GM19463 (cell line): ENCODE results near the gene TSPAN32.

Experiments
- ATAC-seq: cut with Tn5 transposase; IDR thresholded peaks from one replicate; pipeline ENCODE4 v1.9.1; 2021; ENCODE audit warnings: mild to moderate bottlenecking, moderate library complexity; ENCODE audit not compliant: unreplicated experiment

TSPAN32 gene, protein sequence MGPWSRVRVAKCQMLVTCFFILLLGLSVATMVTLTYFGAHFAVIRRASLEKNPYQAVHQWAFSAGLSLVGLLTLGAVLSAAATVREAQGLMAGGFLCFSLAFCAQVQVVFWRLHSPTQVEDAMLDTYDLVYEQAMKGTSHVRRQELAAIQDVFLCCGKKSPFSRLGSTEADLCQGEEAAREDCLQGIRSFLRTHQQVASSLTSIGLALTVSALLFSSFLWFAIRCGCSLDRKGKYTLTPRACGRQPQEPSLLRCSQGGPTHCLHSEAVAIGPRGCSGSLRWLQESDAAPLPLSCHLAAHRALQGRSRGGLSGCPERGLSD

DNA sequence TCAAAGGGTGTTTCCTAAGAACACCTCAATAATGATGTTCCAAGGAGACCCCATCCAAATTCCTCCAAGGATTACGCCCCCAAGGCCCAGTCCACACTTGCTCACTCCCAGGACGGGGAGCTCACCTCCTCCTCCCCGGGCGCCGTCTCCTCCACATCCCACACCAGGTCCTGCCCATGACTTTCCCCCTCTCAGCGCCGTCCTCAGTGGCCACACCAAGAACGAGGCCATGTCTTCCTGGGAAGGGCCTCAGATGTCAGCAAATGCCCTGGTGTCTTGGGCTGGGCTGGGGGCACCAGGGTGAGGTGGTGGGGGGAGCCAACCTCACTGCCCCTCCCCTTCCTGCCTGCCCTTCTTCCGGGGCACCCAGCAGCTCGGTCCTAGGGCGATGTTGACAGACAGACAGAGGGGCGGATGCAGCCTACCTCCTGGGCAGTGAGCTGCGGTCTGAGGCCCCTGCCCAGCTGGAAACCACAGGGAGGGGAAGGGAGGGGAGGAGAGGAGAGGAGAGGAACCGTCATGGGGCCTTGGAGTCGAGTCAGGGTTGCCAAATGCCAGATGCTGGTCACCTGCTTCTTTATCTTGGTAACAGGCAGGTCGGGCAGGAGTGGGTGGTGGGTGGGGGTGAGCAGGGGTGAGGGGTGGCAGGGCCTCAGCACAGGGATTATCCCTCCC, at the start of gene TSPAN32, which contains the start of gene C11orf21:
TSPAN32 (plus strand) TSS at position 383 of the 675 bp plus-strand sequence; CDS start at position 520, 137 bp downstream.
C11orf21 (minus strand) TSS at position 288 of the 675 bp plus-strand sequence; CDS start at position 178, 110 bp downstream.
- peak; percentile 79 for ATAC-seq

DNA sequence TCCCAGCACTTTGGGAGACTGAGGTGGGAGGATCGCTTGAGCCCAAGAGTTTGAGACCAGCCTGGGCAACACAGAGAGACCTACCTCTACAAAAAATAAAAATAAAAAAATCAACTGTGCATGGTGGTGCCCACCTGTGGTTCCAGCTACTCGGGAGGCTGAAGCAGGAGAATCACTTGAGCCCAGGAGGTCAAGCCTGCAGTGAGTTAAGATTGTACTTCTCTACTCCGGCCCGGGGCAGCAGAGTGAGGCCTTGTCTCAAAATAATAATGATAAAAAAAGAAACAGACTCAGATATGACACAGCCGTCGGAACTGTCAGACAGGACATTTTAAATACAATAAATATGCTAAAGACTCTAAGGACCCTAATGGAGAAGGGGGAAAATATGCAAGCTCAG, 49.8 kb upstream of the TSPAN32 start:
- no peak for ATAC-seq

DNA sequence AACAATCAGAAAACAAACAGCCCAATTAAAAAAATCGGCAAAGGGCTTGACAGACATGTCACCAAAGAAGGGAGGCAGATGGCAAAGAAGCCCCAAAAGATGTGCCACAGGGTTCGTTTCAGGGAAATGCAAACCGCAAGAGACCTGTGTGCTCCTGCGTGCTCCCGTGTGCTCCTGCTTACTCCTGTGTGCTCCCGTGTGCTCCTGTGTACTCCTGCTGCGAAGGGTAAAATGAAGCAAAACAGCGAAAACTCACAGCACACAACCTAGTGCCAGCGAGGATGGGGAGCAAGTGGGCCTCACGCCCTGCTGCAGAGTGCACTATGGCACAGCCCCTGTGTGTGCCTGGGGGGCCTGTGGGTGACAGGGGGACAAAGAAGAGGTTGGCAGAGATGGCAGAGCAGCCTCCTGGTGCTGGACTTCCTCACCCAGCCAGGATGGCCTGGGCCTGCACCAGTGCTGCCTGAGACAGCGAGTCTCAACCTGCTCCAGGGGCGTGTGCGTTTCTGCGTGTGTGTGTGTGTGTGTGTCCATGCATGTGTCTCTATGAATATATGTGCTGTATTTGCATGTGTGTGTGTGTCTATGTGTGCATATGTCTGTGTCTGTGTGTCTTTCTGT, 45.4 kb upstream of the TSPAN32 start:
- ATAC-seq, result no peak

DNA sequence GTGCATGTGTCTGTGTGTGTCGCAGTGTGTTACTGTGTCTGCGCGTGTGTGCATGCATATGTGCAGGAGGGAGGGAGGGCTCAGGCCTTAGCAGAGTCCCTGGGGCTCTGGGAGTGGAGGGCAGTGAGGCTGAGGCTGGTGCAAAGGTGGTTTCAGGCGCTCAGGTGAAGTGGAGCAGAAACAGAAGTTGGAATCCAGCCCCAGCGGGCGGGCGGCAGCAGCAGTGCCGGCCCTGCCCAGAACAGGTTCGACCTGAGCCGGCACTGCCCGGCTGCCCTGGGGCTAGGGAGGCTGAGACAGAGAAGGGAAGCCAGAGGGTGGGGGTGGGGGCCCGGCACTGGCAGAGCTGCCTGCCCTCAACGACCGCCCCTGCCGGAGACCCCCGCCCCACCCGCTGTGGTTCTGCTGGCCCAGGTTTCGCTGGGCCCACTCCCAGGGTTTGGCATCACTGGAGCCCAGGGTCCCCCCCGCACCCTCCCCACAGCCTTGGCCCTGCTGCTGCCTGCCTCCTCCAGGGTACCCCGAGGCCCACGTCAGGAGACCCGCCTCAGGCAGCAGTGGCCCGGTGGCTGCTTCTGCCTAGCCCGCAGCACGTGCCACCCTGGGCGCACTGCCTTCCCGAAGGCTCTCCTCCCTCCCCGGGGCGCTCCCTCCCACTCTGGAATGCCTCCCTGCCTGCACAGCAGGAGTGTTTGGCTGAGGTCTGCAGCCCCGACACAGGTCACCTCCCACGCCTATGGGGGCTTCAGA, 44.7 kb upstream of the TSPAN32 start:
- ATAC-seq, result no peak

DNA sequence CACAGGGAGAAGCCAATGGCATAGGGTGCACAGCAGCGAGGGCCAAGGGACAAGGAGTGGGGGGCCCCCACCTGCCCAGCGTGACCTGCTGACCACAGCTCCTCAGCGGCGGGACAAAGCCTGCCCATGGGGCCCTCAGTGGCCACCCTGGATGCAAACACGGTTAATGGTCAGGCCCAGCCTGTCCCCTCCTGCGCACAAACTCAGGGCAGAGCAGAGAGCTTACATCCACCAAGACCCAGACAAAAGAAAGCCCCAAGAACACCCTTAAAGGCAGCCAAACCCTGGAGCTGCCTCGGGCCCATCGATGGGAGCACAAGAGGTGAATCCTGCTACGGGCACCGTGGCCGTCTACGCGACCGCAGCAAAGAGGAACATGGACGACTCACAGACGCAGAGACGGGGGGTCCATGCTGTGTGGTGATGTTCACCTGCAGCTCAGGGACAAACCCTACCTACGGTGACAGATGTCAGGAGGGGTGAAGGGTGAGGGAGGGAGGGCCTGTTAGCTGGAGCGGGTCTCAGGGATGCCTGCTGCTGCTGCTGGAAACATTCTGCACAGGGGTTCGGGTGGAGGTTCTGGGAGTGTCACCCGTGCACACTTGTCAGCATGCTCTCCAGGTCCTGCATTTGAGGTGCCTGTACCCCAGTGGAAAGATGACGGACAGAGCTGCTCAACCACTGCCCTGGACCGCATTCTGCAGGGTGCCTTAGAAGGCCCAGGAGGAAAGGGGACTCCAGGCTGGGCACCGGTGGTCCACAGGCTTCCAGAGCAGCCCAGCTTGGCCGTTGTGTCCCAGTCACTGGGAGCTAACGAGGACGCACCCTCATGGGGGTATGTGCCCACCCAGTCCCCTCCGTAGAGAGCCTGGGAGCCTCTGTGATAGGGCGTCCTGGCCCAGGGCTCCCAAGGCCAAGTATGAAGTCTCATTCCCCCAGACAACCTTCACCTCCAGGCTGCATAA, 43.0 kb upstream of the TSPAN32 start:
- ATAC-seq, result no peak

DNA sequence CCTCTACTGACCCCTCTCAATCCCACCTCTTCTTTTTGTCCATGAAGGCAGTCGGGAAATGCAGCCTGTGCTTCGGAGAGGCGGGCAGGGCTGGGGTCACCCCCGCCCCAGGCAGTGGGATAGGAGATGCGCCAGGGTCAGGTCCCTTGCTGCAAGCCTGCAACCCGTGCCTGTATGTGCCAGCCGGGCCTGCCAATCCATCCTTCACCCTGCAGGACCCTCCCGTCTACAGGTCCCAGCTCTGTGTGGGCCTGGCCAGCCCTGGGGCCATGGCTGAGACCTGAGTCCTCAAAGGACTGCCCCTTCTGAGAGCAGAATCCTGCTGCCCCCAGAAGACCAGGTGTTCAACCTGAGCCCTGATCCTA, 42.4 kb upstream of the TSPAN32 start:
- no peak for ATAC-seq

DNA sequence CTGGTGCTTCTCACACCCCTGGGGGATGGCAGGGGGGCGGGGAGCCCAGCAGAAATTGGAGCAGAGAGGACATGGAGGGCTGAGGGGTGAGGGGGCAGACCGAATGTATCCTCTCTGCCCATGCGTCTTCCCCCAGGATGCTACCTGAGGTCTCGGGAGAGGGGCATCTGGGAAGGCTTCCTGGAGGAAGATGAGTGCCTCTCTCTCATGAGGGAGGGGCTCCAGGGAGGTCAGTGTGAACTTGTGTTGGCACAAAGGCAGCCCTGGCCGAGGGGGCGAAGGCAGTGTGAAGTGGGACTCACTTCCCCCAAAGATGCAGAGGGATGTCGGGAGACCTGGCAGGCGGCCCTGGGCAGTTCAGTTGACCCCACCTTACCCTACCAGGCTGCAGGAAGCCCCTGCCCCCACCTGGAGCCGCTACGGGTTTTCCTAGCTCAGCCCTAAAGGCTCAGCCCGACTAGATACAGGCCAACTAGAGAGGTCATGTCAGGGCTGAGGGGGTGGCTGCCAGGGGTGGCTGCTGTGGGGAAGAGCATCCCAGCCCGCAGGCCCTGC, 41.8 kb upstream of the TSPAN32 start:
- ATAC-seq, result no peak

DNA sequence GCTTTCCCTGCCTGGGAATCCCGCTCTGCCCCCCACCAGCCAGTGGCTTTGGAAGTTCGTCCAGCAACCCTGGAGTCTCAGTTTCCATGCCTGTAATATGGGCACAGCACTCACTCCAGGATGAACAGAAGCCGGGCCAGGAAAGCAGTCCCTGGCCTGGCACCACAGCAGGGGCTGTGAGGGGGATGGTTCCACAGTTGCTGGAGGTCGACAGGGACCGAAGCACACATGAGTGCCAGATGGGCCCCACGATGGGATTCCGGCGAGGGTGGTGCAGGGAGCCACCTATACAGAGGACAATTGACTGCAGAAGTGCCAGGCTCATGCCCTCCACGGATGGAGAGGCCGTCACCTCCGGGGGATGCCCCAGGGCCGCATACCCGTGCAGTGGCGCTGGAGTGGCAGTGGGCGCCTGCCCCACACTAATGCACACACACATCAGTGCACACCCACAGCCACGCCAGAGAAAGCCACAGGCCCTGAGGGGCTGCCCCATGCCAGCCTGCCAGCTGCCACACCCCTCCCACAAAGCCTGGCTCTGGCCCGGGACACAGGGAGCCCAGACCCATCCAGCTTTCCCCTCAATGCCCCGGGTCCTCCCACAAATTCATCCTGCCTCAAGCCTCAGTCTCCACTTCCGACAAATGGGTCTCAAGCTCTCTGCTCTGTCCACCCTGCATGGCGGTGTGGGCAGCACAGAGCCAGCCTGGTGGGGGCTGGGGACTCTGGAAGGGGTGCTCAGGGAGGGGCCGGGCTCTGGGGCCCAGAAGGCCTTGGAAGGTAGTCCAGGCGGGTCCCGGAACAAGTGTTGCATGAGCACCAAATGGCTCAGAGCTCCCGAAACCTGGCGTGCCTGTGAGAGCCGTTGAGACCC, 41.1 kb upstream of the TSPAN32 start:
- ATAC-seq, result no peak

DNA sequence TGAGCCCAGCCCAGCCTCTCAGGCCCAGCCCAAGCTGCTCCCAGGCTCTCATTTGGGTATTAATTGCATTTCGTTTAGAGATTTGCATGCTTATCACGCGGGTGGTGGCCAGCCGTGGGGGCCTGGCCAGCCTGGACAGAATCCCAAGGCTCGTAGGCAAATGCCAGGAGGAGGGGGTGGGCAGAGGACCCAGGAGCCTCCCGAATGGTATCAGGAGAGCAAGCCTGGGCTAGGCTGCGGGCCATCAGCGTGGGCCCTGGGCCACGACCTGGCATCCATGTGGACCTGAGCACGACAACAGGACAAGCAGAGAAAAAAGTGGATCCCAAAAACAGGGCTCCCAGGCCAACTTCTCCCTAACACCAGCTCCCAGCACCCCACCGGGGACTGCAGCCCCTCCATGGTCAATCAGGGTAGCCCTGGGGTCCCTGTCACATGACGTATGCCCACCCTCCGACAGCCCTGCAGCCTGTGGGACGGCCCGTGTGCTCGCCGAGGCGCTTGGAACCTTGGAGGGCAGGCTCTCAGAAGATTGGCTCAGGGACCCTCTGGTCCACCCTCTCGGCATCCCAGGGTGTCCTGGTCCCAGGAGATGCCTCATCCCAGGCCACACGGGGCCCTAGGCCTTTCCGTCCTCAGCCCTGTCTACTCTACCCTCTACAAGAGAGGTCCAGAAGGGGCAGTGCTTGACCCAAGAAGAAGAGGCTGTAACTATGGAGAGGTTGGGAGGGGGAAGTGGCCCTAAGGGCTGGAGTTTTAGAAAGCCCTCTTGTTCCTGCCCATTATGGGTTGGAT, 40.2 kb upstream of the TSPAN32 start:
- ATAC-seq, result no peak

DNA sequence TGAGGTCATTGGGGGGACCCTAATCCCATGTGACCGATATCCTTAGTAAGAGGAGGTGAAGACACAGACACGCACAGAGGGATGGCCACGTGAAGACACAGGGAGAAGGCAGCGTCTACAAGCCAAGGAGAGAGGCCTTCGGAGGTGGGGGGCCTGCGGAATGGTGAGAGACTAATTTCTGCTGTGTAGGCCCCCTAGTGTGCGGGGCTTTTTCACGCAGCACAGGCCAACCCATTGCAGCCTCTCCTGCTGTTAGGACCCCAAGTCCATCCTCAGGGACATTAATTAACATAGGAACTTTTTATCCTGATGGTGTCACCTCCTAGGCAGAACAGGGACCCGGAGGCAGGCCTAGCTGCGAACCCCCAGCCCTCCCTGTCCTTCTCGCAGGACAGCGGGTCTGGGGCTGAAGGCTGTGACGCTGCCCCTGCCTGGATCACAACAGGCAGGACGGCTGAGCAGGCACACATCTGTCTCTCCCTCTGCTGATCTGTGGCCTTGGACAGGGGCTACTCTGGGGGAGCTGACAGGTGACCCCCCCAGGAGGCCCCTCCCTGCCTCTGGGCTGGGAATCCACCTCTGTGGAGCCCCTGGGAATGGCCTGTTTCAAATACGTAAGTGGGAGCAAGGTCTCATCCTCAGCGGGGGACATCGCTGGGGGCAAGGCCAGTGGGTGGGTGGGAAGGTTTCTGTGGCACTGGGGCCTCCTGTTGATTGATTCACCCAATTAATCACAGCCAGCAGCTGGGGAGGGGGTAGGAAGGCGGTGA, 39.3 kb upstream of the TSPAN32 start:
- no peak for ATAC-seq

DNA sequence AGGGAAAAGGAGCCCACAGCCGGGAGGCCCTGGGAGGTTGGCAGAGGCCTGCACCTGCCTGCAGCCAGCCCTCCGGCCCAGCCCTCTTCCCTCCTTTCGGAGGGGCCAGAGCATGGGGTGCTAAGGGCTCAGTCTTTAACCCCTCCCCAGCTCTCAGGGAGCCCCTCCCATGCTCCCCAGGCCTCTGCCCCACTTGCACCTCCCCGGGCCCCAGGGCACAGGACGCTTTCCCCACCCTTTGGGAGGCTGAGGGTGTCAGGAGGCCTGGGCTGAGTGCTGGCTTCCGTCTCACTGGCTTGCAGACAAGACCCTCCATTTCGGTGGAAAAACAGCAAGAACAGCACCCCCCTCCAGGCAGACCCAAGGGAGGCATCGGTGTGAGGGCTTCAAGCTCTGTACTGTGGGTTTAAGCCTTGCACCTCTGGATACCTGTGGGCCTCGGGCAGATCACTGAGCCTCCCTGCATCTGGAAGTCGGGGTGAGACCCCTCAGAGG, 38.7 kb upstream of the TSPAN32 start:
- no peak for ATAC-seq

DNA sequence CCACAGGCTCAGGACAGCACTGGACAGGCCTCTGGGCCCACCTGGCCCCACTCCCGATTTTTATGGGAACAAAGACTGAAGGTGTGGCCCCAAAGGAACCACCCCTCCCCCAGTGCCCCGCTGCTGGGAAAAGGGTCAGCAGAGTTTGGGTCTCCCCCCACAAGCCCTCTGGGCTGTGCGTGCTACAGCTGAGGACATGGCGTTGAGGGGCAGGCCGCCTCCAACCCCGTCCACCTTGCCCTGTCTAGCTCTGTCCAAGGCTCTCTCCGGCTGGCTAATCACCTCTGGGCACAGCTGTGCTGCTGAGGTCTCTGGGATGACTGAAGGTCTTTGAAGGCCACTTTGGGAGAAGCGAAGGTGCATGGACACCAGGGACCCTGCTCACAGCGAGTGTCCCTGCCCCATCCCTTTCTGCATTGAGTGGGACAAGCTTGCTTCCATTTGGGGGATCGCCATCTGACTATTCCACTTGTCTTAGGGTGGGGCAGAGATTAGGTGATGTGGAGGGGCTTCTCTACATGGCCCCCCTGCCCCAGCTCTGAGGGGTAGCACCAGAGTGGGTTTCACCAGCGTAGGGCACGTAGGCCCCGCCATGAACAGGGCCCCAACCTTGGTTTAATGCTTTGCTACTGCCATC, 38.0 kb upstream of the TSPAN32 start:
- ATAC-seq, result no peak

DNA sequence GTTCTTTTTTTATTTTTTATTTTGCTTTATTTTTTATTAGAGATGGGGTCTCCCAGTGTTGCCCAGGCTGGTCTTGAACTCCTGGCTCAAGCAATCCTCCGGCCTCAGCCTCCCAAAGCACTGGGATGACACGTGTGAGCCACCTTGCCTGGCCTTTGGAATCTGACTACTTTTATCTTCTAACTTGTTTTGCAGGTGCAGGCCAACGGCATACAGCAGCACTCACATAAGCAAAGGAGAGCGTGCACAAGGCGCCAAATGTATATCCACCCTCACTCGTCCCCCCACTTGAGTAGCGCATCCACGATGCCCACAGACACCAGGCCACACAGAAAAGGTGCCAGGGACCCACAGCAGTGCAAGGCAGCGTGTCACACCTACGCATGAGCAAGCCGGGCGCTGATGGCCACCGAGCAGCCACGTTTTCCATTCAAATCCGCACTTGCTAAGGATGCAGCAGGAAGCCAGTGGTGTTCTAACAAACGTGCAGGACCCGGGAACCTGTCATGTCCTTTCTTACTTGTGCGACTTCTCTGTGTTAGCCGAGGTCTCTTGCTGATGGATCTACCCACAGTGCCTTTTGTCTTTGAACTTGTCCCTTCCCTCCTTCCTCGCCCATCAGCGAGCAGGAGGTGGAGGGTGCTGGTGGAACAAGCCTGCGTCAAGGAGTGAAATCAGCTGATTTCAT, 37.3 kb upstream of the TSPAN32 start:
- ATAC-seq, result no peak

DNA sequence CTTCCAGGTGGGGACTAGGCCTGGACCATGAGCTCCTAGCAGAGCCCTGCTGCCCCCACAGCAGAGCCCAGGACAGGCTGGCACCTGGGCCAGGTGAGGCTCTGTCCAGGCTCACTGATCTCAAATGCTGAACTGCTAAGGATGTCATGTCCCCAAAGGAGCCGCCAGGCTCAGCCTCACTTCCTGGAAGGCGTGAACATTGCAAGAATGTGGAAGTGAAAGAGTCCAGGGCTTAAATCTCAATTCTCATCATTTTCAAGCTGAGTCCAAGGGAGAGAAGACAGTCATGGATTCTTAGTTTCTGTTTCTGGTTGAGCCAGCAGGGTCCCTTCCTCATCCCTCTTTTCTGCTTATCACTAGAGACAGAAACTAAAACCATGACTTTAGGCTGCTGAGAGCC, 36.4 kb upstream of the TSPAN32 start:
- peak; percentile 60 for ATAC-seq

DNA sequence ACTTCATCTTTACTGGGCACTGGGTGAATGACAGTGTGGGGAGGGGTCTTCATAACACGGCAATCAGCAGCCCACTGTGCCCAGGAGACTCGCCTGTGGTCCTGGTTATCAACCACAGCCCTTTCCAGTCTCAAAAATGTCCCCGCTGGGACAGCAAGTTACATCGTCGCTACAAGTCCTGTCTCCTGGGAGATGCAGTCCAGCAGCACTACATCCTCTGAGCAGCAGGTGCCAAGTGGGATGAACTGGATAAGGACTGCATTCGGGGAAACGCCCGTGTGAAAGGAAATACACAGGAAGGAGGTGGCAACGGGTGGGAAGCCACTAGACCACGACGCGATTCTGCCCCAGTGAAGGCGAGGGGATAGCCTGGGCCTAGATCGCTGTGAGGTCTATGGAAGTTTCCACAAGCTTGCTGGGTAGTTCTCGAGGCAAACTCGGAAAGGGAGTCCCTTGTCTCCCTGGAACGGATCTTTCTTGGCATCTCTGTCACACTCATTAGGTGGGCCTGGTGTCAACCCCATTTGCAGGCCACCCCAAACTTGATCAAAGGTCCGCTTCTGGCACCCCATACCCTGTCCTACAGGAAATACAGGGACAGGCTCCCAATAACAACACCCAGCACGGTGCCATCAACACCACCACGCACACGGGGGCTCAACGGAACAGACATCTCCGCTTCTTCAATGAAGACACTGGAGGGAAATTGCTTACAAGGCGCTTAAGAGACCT, 35.8 kb upstream of the TSPAN32 start:
- no peak for ATAC-seq
